Osteocyte (in vitro differentiated cells): ENCODE measurements around the gene FKBP6. TPM values are rescaled to one million over a fixed set of nuclear protein-coding genes. Genes with fewer than 3 reads are reported as not detected.
A peak's percentile ranks its signal among the peaks of the same experiment; 100 is the strongest.
"Not testable (repeated sequence)": the region's sequence is repeated elsewhere in the genome, so short reads cannot be mapped to it uniquely, and the experiment has no call there.

Source experiments
- DNase-seq: peaks from one replicate; pipeline ENCODE4 v3.0.0; 2021; ENCODE audit warnings: mixed read lengths; ENCODE audit not compliant: unreplicated experiment; ENCODE audit errors: extremely low spot score
- H3K27ac Mint-ChIP-seq: one replicate; pipeline ENCODE4 v1.8.0; 2021; ENCODE audit warnings: mild to moderate bottlenecking, mixed read lengths; ENCODE audit not compliant: unreplicated experiment
- H3K27me3 Mint-ChIP-seq: one replicate; pipeline ENCODE4 v1.8.0; 2021; ENCODE audit warnings: mixed read lengths; ENCODE audit not compliant: unreplicated experiment
- H3K36me3 Mint-ChIP-seq: one replicate; pipeline ENCODE4 v1.8.0; 2021; ENCODE audit warnings: mixed read lengths; ENCODE audit not compliant: unreplicated experiment
- H3K4me1 Mint-ChIP-seq: one replicate; pipeline ENCODE4 v1.8.0; 2021; ENCODE audit warnings: mixed read lengths; ENCODE audit not compliant: unreplicated experiment
- H3K4me3 Mint-ChIP-seq: one replicate; pipeline ENCODE4 v1.8.0; 2021; ENCODE audit warnings: mild to moderate bottlenecking, moderate library complexity, mixed read lengths; ENCODE audit not compliant: unreplicated experiment
- H3K9me3 Mint-ChIP-seq: one replicate; pipeline ENCODE4 v1.8.0; 2021; ENCODE audit warnings: mixed read lengths; ENCODE audit not compliant: unreplicated experiment
- long read RNA-seq: library from polyadenylated mRNA; unstranded; transcript quantifications from one replicate; pipeline ENCODE4 v2.0.0, GENCODE V29; 2021
- total RNA-seq: library from RNA; stranded (reverse); gene quantifications from 2 replicates; pipeline ENCODE4 v1.2.1, GENCODE V29; 2021
- TF ChIP-seq, protein P1 (sequence below): fragments of 200-600 bp; sonication (generic); IDR thresholded peaks from 2 replicates; pipeline ENCODE4 v1.5.0; 2021; ENCODE audit warnings: antibody characterized with exemption, mild to moderate bottlenecking, moderate library complexity

FKBP6 gene
- not detected in 2 replicates for total RNA-seq
- long read RNA-seq: 0 reads

DNA sequence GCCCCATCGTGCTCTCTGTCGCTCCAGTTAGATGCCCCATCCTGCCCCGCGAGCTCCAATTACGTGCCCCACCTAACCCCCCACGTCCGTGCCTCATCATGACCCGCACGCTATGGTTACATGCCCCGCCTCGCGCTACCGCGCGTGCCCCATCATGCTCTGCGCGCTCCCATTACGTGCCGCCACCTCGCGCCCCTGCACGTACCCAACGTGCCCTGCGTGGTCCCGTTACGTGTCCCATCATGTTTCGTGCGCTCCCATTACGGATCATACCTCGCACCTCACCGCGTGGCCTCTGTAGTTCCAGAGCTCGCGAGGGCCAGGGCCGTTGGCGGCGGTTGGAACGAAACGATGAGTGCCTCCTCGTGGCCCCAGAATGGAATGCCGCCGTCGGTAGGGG lies at the start of gene FKBP6, which contains the start of gene TRIM50:
TSS of gene FKBP6 (plus strand) at position 240 of the 400 bp plus-strand sequence. CDS start 268 bp downstream, outside the sequence.
TSS of gene TRIM50 (minus strand) at position 161 of the 400 bp plus-strand sequence. CDS start 3,295 bp downstream, outside the sequence.
- H3K36me3 Mint-ChIP-seq, H3K9me3 Mint-ChIP-seq, DNase-seq, H3K4me3 Mint-ChIP-seq, H3K27ac Mint-ChIP-seq, H3K27me3 Mint-ChIP-seq: not testable (repeated sequence)
- H3K4me1 Mint-ChIP-seq: peaks cover 21% of the 10 kb centered on the region

DNA sequence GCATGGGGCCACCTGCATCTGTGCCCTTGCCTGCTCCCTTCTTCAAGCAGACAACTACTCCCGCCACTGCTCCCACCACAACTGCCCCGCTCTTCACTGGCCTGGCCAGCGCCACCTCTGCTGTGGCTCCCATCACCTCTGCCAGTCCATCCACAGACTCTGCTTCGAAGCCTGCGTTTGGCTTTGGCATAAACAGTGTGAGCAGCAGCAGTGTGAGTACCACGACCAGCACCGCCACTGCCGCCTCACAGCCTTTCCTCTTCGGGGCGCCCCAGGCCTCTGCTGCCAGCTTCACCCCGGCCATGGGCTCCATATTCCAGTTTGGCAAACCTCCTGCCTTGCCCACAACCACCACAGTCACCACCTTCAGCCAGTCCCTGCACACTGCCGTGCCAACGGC lies 30.7 kb upstream of the FKBP6 start:
- H3K27me3 Mint-ChIP-seq, H3K4me1 Mint-ChIP-seq, H3K4me3 Mint-ChIP-seq, DNase-seq, H3K36me3 Mint-ChIP-seq, H3K27ac Mint-ChIP-seq, H3K9me3 Mint-ChIP-seq: not testable (repeated sequence)

GRCh38 chr7:73297706-73298105 lies 30.3 kb upstream of the FKBP6 start:
- not testable (repeated sequence) for H3K4me3 Mint-ChIP-seq, H3K36me3 Mint-ChIP-seq, H3K4me1 Mint-ChIP-seq, H3K27me3 Mint-ChIP-seq, H3K27ac Mint-ChIP-seq, H3K9me3 Mint-ChIP-seq
- peak; percentile 67 for DNase-seq

DNA sequence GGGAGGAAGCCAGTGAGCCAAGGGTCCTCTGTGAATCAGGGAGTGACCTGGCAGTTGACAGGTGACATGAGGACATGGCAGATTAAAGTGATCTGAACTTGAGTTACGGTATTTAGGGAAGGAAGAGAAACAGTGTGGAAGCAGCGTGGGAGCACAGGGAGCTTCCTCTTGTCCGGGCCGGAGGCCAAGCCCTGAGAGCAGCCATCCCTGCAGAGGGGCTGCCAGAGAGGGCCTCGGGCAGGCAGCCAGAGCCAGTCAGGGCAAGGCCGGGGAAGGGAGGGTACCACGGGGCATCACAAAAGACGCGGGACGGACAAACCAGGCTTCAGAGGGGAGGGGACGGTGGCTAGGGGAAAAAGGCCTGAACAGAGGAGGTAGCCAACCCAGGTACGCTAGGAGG lies 28.1 kb upstream of the FKBP6 start:
- H3K27ac Mint-ChIP-seq, H3K4me1 Mint-ChIP-seq, H3K27me3 Mint-ChIP-seq, H3K9me3 Mint-ChIP-seq, H3K4me3 Mint-ChIP-seq, H3K36me3 Mint-ChIP-seq: not testable (repeated sequence)
- peak; percentile 69 for DNase-seq

- not testable (repeated sequence) for H3K4me3 Mint-ChIP-seq, H3K36me3 Mint-ChIP-seq
These were observed 26.9 kb upstream of the FKBP6 start for GRCh38 chr7:73301108-73301507.

DNA sequence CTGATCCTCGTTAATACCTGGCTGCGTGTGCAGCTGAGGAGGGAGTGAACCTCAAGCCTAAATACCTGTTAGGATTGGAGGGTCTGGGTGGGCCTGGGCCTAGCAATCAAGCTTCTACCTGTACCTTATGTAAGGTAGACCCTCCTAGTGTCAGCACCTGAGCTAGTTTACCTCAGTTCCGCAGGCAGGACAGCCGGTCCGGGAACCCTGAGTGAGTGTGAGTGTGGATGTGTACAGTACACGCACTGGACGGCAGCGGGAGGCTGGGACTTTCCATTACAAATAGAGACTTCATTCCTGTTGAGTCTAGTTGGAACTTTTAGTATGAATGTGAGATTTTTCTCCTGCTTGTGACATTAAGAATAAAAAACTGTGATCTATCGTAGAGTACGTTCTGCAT lies 25.1 kb upstream of the FKBP6 start:
- not testable (repeated sequence) for H3K4me1 Mint-ChIP-seq, H3K9me3 Mint-ChIP-seq, H3K4me3 Mint-ChIP-seq, H3K27ac Mint-ChIP-seq, H3K27me3 Mint-ChIP-seq
- peak; percentile 56 for DNase-seq
- H3K36me3 Mint-ChIP-seq: peaks cover 11% of the 10 kb centered on the region

More at GRCh38 chr7:73301108-73301507, 26.9 kb upstream of the FKBP6 start:
- peak; percentile 10 for DNase-seq
- H3K27me3 Mint-ChIP-seq, H3K27ac Mint-ChIP-seq, H3K4me1 Mint-ChIP-seq, H3K9me3 Mint-ChIP-seq: not testable (repeated sequence)
- TF ChIP-seq, protein P1, sequence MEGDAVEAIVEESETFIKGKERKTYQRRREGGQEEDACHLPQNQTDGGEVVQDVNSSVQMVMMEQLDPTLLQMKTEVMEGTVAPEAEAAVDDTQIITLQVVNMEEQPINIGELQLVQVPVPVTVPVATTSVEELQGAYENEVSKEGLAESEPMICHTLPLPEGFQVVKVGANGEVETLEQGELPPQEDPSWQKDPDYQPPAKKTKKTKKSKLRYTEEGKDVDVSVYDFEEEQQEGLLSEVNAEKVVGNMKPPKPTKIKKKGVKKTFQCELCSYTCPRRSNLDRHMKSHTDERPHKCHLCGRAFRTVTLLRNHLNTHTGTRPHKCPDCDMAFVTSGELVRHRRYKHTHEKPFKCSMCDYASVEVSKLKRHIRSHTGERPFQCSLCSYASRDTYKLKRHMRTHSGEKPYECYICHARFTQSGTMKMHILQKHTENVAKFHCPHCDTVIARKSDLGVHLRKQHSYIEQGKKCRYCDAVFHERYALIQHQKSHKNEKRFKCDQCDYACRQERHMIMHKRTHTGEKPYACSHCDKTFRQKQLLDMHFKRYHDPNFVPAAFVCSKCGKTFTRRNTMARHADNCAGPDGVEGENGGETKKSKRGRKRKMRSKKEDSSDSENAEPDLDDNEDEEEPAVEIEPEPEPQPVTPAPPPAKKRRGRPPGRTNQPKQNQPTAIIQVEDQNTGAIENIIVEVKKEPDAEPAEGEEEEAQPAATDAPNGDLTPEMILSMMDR: peak; percentile 12

GRCh38 chr7:73303546-73303945 lies 24.4 kb upstream of the FKBP6 start:
- H3K4me1 Mint-ChIP-seq: peaks cover 8% of the 10 kb centered on the region

More at GRCh38 chr7:73303546-73303945, 24.4 kb upstream of the FKBP6 start:
- no peak overlapping the region for H3K27ac Mint-ChIP-seq
- no peak for DNase-seq
- no peak overlapping the region for H3K4me3 Mint-ChIP-seq
- H3K9me3 Mint-ChIP-seq: no peaks in the 10 kb centered on the region
- H3K27me3 Mint-ChIP-seq: no peaks in the 10 kb centered on the region
- peaks cover 11% of the 10 kb centered on the region for H3K36me3 Mint-ChIP-seq
- TF ChIP-seq, protein P1: no peak
